HG02610 (cell line): ENCODE measurements around the gene CARD9.
A peak's percentile ranks its signal among the peaks of the same experiment; 100 is the strongest.

Source experiments
- ATAC-seq: cut with Tn5 transposase; IDR thresholded peaks from one replicate; pipeline ENCODE4 v1.9.1; 2021; ENCODE audit warnings: mild to moderate bottlenecking, moderate library complexity; ENCODE audit not compliant: unreplicated experiment

Gene CARD9

GRCh38 chr9:136402067-136402466, 28.6 kb upstream of the CARD9 start:
- no peak for ATAC-seq

GRCh38 chr9:136401173-136401922, 27.9 kb upstream of the CARD9 start:
- no peak for ATAC-seq

GRCh38 chr9:136400038-136400834, 26.8 kb upstream of the CARD9 start, which contains the start of gene SNAPC4:
SNAPC4 (minus strand) TSS chr9:136400170; CDS start chr9:136398428, 1,742 bp downstream.
- peak; percentile 55 for ATAC-seq

- ATAC-seq: no peak
Measured at GRCh38 chr9:136399176-136400037, 25.9 kb upstream of the CARD9 start.

- no peak for ATAC-seq
Measured at GRCh38 chr9:136398286-136398685, 24.8 kb upstream of the CARD9 start.

- no peak for ATAC-seq
Measured at GRCh38 chr9:136397643-136398042, 24.2 kb upstream of the CARD9 start.

- ATAC-seq: no peak
Measured at GRCh38 chr9:136396219-136396515, 22.7 kb upstream of the CARD9 start.

GRCh38 chr9:136395345-136396218, 22.1 kb upstream of the CARD9 start:
- no peak for ATAC-seq

GRCh38 chr9:136395020-136395340, 21.5 kb upstream of the CARD9 start:
- no peak for ATAC-seq

GRCh38 chr9:136394312-136395019, 21.0 kb upstream of the CARD9 start:
- no peak for ATAC-seq

- no peak for ATAC-seq
Measured at GRCh38 chr9:136393531-136393930, 20.1 kb upstream of the CARD9 start.

GRCh38 chr9:136392538-136393449, 19.3 kb upstream of the CARD9 start:
- ATAC-seq: no peak

GRCh38 chr9:136391737-136392537, 18.5 kb upstream of the CARD9 start:
- no peak for ATAC-seq

GRCh38 chr9:136389396-136389795, 15.9 kb upstream of the CARD9 start:
- ATAC-seq: no peak

GRCh38 chr9:136387217-136387616, 13.7 kb upstream of the CARD9 start:
- no peak for ATAC-seq

- no peak for ATAC-seq
Measured at GRCh38 chr9:136386018-136386417, 12.5 kb upstream of the CARD9 start.

- ATAC-seq: no peak
Measured at GRCh38 chr9:136385015-136385414, 11.5 kb upstream of the CARD9 start.

- ATAC-seq: no peak
Measured at GRCh38 chr9:136383436-136383835, 10.0 kb upstream of the CARD9 start.
